GM19452 (cell line): ENCODE measurements around the gene SLC39A8.
"Not testable (repeated sequence)": the region's sequence is repeated elsewhere in the genome, so short reads cannot be mapped to it uniquely, and the experiment has no call there.

ENCODE experiments used
- ATAC-seq: cut with Tn5 transposase; IDR thresholded peaks from one replicate; pipeline ENCODE4 v1.9.1; 2021; ENCODE audit not compliant: unreplicated experiment

Gene SLC39A8

DNA sequence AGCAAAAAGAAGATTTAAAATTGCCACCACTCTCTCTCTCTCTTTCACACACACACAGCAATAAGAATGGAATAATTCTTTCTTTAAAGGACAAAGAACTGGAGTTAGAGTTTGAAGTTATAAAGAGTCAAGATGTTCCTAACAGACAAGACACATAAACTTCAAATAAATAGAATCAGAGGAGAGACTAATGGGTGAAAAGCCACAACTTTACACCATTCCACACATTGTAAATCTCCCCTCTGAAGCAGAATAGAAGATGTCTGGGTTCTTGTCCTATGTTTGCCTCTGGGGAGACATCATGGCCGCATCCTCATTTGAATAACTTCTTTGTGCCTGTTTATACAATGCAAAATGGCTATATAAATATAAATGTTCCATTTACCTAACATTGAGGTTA is 39.6 kb downstream of the SLC39A8 start:
- ATAC-seq, result no peak

DNA sequence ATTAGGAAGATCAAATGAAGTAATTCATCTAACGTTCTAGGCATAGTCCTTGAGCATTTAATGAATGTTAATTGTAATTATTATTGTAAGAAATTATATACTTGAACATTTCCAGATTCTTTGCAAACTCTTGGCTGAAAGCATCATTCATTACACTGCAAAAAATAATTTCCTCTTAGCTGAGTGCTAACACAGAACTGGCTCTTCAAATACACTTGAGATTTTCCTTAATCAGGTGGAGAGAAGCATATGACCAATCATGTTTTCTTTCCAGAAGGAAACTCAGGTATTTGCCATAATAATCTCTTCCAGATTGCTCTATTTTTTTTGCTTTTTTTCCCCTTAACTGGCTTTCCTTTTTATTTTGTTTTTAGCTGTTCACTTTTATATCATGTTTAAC is 42.5 kb downstream of the SLC39A8 start:
- no peak for ATAC-seq

DNA sequence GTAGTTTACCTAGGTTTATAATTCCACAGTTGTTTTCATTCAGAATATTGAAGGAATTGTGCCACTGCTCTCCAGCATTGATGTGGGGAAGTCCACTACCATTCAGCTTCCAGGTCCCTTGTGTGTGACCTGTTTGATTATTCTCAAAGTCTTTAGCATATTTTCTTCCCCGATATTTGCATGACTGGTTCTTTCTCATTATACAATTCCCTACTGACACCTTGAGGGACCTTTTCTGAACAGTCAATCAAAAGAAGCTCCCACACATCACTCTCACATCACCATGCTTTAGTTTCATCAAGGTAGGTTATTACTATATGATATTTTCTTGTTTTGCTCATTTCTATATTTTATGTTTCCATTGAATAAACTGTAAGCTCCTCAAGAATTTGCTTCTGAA is 44.1 kb downstream of the SLC39A8 start:
- no peak for ATAC-seq

DNA sequence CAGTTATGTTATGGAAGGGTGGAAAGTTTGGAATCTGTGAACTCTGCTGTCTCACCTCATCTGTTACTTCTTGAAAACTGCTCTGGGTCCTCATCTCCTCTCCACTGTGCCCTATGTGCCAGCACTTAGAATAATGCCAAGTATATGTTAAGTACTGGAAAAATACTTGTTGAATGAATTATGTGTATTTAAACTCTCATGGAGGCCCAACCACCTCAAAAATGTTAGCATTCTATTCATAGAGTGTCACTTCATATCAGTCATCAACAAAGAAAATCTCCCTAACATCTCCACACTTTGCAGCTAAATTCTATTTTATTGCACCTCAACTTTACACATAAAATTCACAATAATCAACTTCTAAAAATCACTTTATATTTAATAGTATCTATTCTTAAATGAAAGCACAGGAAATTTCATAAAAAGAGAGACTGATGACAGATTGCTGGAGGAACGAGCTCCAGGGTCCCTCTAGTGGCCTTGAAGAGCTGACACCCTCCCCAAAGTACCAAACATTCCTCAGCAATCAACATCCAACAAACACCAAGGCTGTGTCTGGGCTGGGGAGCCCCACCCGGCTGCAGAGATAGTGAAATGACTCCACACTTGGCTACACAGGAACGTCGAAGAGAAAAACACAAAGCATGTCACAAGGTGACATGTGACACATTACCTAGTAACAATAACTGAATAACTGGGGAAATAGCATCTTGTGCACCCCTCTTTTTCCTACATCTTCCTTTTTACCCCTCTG is 45.8 kb downstream of the SLC39A8 start:
- ATAC-seq, result peak; percentile 83

DNA sequence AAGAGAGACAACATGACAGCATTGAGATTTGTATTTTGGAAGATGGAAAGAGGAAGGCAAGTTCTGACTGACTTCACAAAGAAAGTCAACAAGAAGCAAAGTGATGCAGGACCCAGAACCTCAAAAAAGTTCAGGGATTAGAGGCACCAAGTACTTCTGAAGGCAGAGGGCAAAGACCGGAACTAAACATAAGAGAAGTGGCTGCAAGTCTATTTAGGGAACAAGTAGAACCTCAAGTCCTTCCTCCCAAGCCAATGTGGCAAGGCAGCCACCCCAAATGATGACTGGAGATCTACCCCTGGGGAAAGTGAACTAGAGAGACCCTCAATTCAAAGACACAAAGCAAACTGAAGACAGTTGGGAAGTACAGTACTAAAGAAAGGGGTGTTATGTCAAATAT is 46.6 kb downstream of the SLC39A8 start:
- no peak for ATAC-seq

DNA sequence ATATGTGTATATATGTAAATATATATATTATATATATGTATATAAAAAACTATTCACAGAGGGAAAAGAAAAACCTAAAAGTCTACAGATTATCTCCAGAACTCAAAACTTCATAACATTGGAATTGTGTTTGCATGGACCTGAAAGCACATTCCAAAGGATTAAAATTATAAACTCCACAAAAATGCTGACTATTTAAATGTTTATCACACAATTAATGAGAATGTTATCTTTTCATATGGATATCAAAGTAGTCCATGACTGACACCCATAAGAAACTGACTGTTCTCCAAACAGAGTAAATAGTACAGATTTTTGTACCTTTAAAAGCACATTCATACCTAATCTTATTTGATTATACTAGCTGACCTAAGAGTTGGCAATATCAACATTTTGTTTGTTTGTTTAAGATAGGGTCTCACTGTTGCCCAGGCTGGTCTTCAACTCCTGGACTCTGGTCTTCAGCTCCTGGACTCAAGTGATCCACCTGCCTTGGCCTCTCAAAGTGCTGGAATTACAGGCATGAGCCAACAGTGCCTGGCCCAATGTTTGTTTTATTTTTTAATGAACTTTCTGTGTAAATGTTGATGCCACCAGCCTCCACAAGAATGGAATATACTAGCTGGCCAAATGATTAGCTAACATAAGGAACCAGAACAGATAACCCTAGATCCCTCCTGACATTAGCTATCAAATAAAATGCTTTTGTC is 50.0 kb downstream of the SLC39A8 start:
- no peak for ATAC-seq

DNA sequence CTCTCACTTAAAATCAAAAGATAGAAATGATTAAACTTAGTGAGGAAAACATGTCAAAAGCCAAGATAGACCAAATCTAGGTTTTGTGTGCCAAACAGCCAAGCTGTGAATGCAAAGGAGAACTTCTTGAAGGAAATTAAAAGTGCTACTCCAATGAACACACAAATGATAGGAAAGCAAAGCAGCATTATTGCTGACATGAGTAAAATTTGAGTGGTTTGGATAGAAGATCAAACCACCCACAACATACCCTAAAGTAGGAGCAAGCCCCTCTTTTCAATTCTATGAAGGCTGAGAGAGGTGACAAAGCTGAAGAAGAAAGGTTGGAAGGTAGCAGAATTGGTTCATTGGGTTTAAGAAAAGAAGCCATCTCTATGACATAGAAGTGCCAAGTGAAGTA is 56.8 kb downstream of the SLC39A8 start:
- ATAC-seq, result no peak

DNA sequence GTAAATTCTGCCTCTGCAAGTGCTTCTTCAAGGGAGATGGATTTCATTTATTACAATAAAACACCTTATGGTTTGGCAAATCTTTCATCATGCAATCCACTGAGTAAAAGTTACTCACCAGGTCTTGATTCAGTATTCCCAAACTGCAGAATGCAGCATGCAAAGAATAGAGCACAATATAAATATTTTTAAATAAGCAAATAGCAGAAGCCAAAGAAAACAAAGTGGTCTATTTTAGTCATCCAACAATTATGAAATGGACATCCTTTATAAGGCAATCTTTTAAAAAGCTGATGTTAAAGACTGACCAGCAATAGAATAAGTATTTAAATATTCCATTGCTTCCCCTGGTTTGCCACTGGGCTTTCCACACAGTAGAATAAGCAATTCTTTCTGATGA is 59.5 kb downstream of the SLC39A8 start:
- no peak for ATAC-seq

DNA sequence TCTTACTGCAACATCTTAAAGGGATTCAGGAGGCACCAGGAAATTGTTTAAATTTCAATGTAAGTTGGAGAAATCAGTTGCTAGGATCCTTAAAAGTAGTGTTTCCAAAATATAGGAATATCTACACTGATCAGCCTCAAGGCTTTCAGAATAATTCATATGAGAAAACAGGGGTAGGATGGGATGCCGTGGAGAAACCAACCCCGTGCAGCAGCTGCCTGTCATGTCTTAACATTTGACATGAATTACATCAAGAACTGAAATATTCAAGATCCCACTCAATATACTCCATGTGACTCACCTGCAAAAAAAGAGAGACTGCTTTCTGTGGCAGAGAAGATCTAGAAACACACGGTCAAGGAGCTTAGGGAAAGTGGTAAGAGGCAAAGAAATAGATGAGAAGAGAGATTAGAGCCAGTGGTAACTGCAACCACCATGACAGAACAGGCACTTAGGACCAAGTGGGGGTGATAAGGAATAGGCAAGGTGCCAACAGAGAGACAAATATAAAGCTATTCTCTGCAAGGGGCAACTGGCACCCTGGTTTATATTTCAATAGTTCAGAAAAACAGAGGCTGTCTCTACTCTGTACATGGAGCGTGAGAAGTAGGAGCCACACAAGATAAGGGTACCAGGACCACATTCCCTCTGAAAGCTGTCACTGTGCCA is 64.0 kb downstream of the SLC39A8 start:
- no peak for ATAC-seq

DNA sequence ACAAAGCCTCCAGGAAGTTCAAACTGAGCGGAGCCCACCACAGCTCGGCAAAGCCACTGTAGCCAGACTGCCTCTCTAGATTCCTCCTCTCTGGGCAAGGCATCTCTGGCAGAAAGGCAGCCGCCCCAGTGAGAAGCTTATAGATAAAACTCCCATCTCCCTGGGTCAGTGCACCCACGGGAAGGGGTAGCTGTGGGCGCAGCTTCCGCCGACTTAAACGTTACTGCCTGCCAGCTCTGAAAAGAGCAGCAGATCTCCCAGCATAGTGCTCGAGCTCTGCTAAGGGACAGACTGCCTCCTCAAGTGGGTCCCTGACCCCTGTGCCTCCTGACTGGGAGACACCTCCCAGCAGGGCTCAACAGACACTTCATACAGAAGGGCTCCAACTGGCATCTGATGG is 72.0 kb downstream of the SLC39A8 start:
- not testable (repeated sequence) for ATAC-seq

DNA sequence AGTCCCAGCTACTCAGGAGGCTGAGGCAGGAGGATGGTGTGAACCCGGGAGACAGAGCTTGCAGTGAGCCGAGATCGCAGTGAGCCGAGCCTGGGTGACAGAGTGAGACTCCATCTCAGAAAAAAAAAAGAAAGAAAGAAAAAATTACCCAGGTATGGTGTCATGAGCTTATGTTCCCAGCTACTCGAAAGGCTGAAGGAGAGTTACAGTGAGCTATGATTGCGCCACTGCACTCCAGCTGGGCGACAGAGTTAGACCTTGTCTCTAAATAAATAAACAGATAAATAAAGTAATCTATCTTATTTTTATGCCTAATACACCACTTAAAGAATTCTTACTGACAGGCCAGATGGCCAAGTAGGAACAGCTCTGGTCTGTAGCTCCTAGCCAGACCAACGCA is 73.0 kb downstream of the SLC39A8 start:
- no peak for ATAC-seq

DNA sequence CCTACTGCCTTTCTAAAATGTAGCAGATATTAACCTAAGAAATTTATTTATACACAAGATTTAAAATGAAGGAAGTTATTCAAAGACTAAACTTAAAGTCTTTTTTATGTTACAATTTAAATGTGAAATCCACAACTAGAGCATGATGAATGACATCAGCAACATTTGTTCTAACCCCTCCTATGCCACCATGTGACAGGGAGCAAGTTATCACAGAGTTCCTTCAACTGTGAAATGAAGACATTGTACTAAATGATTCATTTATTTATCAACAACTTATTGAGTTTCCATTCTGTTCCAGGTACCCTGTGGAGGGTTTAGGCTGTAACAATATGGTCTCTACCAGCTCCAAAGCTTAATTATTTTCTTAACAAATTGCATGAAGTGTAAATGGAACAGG is 76.9 kb downstream of the SLC39A8 start:
- ATAC-seq, result no peak

DNA sequence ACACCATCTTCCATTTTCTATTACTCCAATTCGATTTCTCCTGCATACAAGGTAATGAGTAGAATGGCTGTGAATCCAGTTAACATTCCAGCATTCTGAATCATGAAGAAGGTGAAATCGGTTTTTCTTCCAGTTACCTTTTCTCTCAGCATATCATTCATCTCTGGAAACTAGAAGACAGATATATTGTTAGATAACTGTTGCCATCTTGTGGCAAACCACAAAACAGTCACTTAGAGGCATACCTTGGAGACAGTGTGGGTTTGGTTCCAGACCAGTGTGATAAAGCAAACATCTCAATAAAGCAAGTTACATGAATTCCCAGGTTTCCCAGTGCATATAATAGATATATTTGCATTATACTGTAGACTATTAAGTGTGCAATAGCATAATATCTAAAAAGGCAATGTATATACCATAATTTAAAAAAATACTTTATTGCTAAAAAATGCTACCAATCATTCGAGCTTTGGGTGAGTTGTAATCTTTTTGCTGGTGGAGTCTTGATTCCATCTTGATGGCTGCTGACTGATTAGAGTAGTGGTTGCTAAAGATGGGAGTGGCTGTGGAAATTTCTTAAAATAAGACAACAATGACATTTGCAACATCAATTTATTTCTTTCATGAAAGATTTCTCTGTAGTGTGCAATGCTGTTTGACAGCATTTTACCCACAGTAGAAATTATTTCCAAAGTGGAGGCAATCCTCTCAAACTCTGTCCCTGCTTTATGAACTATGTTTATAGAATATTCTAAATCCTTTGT is 82.1 kb downstream of the SLC39A8 start:
- ATAC-seq, result peak; percentile 82

DNA sequence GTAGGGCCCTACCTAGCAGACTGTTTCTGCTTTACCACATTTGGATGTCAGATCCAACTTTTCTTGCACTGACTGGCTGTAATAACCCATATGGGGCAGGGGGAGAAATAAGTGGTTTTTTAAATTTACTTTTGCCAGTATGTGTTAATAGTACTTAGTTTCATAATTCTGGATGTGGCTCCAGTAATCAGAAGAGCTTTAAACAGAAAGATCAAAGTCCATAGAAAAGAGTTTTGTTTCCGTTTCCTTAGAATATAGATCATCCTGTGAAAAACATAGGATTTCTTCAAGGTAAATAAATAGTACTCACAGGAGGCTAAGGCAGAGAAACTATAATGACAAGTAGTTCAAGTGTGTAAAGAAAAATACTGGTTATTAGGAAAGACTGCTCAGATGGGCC is 85.6 kb downstream of the SLC39A8 start:
- ATAC-seq, result no peak

DNA sequence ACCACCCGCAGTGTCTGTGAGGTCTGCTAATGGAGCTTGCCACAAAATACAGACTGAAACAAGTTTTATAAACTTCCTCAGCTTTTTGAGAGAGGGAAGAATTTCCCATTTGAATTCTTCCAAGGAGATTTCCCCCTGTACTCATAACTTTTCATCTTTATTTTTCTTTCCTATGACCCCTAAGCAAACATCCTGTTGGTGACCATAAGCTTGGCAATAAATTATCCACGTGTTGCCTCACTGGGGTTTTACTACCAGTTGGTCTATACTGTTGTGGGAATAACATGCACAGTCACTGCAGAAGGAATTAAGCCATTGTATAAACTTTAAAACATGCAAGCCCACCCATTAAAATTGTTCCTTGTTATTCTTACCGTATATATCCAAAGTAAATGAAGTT is 86.2 kb downstream of the SLC39A8 start:
- ATAC-seq, result no peak

DNA sequence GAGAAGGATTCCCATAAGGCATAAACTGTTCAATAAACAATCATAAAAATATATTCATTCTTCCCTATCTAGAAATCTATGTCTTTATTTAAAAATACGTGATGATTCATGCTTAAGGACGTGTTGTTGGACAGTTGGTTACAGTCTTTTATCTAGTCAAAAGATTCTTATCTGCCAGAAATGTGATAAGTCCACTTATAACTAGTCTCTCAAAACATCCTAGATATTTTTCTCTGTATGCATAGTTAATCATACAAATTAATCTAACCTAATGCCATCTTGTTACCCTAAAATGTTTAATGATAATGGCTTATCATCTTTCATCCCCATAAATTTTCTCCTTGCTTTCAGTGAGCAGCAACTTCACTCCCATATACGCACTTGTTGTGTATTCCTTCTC is 89.0 kb downstream of the SLC39A8 start:
- ATAC-seq, result no peak

DNA sequence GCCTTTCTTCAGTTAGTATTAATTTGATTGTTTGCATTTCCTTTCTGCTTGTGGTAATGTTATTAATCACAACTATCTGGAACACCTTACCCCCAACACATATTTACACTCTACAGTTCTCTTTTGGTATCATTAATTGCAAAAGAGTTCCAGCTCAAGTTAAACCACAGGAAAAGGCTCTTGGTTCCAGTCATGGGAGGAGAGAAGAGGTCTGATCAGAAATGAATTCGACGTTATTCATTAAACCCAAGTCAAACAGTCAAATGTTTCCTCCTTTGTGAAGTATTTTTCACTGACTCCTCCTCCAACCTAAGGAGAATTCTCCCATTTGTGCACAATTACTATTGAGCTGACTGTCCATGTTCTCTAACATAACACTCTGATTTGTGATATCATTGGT is 91.4 kb downstream of the SLC39A8 start:
- ATAC-seq, result no peak

DNA sequence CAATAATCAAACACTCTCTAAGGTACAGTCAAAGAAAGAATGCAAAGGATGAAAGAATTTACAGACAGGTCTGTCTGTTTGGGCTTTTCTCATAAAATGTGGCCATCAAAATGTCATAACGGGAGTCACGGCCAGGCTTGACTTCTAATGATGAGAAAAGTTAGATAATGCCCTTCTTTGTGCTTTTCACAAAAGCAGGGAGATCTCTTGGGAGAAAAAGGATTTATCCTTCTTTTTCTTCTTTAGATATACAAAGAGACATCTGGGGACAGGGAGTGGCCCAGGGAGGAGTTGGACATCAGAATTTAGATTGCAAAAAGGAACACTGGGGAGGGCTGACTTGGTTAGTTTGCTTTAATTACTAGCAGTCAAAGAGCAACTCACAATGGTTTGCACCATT is 93.1 kb downstream of the SLC39A8 start:
- no peak for ATAC-seq

DNA sequence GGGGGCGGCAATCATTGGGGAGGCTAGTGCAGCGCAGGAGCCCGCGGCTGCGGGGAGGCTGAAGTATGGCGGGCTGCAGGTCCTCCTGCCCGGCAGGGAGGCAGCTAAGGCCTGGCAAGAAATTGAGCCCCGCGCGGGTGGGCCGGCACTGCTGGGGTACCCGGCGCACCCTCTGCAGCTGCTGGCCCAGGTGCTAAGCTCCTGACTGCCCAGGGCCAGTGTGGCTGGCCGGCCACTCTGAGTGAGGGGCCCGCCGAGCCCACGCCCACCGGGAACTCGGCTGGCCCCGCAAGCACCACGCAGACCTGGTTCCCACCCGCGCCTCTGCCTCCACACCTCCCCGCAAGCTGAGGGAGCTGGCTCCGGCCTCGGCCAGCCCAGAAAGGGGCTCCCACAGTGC is 94.9 kb downstream of the SLC39A8 start:
- ATAC-seq, result no peak

DNA sequence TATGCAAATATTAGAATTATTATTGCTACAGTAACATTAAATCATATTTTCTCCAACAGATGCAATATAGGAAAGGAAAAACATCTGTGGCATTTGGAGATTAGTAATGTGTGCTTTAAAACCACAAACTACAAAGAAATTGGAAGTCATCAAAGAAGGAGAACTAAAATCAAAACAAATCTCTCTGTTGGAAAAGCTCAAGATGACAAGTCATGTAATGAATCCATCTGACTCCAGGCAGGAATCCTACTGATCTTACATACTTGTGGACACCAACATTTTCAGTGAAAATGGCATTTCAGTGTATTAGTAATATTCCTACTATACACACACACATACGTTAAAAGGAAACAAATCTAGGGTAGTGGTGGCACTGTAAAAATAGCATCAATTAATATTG is 98.2 kb downstream of the SLC39A8 start:
- no peak for ATAC-seq

DNA sequence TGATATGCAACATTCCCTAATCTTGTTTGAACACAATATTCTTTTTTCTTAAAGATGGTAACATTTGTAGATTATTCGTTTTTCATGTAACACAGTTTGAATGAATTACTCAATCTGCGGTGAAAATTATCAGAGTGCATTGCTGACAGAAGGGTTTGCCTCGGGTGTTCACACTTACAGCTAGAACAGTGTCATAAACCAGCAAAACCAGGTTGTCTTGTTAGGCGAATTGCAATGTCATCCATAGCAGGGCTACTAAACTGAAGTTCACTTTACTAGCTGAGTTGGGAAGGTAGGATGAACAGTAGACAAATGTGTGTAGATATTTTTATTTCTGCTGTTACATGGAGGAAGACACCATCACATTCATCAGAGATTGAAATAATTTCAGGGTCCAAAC is 98.9 kb downstream of the SLC39A8 start:
- no peak for ATAC-seq
